A549 (cell line): ENCODE data around the gene IRGQ. TPM values are rescaled to one million over a fixed set of nuclear protein-coding genes. Genes with fewer than 3 reads are reported as not detected.

Source experiments
- ATAC-seq, 2 experiments: fragments of 200-7000 bp in 1 of 2; fragments of >200 bp in 1 of 2; cut with Nextera tagmentation in 1 of 2; cut with Tn5 transposase in 1 of 2; 3 replicates each; pipeline versions ENCODE4 v1.8.0 to v1.9.1; 2018 to 2020; ENCODE audit warnings: mild to moderate bottlenecking in 1 of 2, moderate library complexity in 1 of 2
- CTCF ChIA-PET: fragments of 300-600 bp; sonication (Branson Sonifier 250); formaldehyde crosslinking; extraction: SDS; loops from one replicate; lab custom pipeline; 2021; ENCODE audit warnings: antibody characterized with exemption, inconsistent platforms; lab: Yijun Ruan, JAX
- POLR2A ChIA-PET: fragments of 350-600 bp; formaldehyde crosslinking; extraction: SDS; loops from one replicate; lab custom pipeline; 2021; ENCODE audit warnings: antibody characterized with exemption, inconsistent platforms; lab: Yijun Ruan, JAX
- DNase-seq, 2 experiments: peaks; one replicate each; pipeline versions ENCODE4 v3.0.0 to v3.0.0-alpha.2; 2011 to 2016; ENCODE audit warnings: low read depth in 1 of 2, low spot score in 1 of 2
- FAIRE-seq: peaks from 2 replicates; lab custom pipeline; 2011; peaks lifted over from hg19 to GRCh38; lab: Jason Lieb, UNC
- H3K27ac ChIP-seq, 2 experiments: fragments of >200 bp; sonication (Bioruptor Twin); formaldehyde crosslinking; 3 replicates each; pipeline ENCODE4 v1.5.1; 2016 to 2017
- H3K4me1 ChIP-seq: fragments of >200 bp; sonication (Bioruptor Twin); formaldehyde crosslinking; 3 replicates; pipeline ENCODE4 v1.6.1; 2016
- H3K4me2 ChIP-seq: fragments of >200 bp; sonication (Bioruptor Twin); formaldehyde crosslinking; 3 replicates; pipeline ENCODE4 v1.6.1; 2016
- H3K4me3 ChIP-seq: fragments of >200 bp; sonication (Bioruptor Twin); formaldehyde crosslinking; 3 replicates; pipeline ENCODE4 v1.5.1; 2016
- H3K9me3 ChIP-seq: fragments of >200 bp; sonication (Bioruptor Twin); formaldehyde crosslinking; 3 replicates; pipeline ENCODE4 v1.6.1; 2016
- CEBPB ChIP-seq, 2 experiments: fragments of >200 bp in 1 of 2; sonication (Bioruptor Twin) in 1 of 2; formaldehyde crosslinking in 1 of 2; IDR thresholded peaks; 2 replicates each; pipeline ENCODE4 v1.6.1; 2012 to 2016
- CHD4 ChIP-seq: fragments of 200-600 bp; sonication (generic); IDR thresholded peaks from 2 replicates; pipeline ENCODE4 v1.6.1; 2016; ENCODE audit warnings: antibody characterized with exemption, mild to moderate bottlenecking, borderline replicate concordance
- FOSB ChIP-seq: fragments of 250-450 bp; sonication (Bioruptor Pico); IDR thresholded peaks from 2 replicates; pipeline ENCODE4 v1.5.0; 2020; ENCODE audit warnings: mild to moderate bottlenecking, moderate library complexity
- NFE2L2 ChIP-seq: fragments of 150-350 bp; conservative IDR thresholded peaks from 2 replicates; pipeline ENCODE4 v1.6.1; 2014; ENCODE audit warnings: low read length
- PHF8 ChIP-seq: fragments of 200-600 bp; sonication (generic); IDR thresholded peaks from 2 replicates; pipeline ENCODE4 v1.6.1; 2016; ENCODE audit warnings: low read depth, mild to moderate bottlenecking, antibody characterized with exemption, moderate library complexity, borderline replicate concordance
- RAD21 ChIP-seq, 2 experiments: fragments of >200 bp in 1 of 2; sonication (Bioruptor Twin) in 1 of 2; formaldehyde crosslinking in 1 of 2; IDR thresholded peaks in 1 of 2; conservative IDR thresholded peaks in 1 of 2; 2 replicates in 1 of 2; 3 replicates in 1 of 2; pipeline ENCODE4 v1.6.1; 2012 to 2018; ENCODE audit warnings: inconsistent platforms in 1 of 2
- RCOR1 ChIP-seq: fragments of 150-350 bp; IDR thresholded peaks from 2 replicates; pipeline ENCODE4 v1.6.1; 2014; ENCODE audit warnings: antibody characterized with exemption, low read length, low read depth
- SMC3 ChIP-seq: fragments of >200 bp; sonication (Bioruptor Twin); formaldehyde crosslinking; IDR thresholded peaks from 3 replicates; pipeline ENCODE4 v1.6.1; 2018; ENCODE audit warnings: inconsistent platforms
- ZSCAN20 ChIP-seq: fragments of 250-450 bp; sonication (Bioruptor Pico); IDR thresholded peaks from 2 replicates; pipeline ENCODE4 v1.8.0; 2022; ENCODE audit warnings: mild to moderate bottlenecking, moderate library complexity
- WGBS: methylation state at CpG from one replicate; pipeline ENCODE4 v1.1.6; 2017; ENCODE audit errors: missing lambda C conversion rate; 5-methylcytosine and 5-hydroxymethylcytosine counted together
- polyA plus RNA-seq, 4 experiments: library from polyadenylated mRNA; depleted of rRNA in 3 of 4; stranded (reverse); fragments of >200 nt; fragmentation: RNase III in 1 of 4; extraction: RNeasy Plus Mini Kit Qiagen cat#74134 plus additional on column Dnase treatment in 1 of 4; gene quantifications; 2 replicates in 3 of 4; 3 replicates in 1 of 4; pipeline ENCODE4 v1.2.3, GENCODE V29; 2011 to 2017
- TF ChIP-seq, protein P1 (sequence below): fragments of 150-350 bp; IDR thresholded peaks from 2 replicates; pipeline ENCODE4 v1.6.1; 2014; ENCODE audit warnings: low read depth, mild to moderate bottlenecking, low read length
- TF ChIP-seq, protein P2 (sequence below): fragments of >200 bp; sonication (Bioruptor Twin); formaldehyde crosslinking; IDR thresholded peaks from 3 replicates; pipeline ENCODE4 v1.6.1; 2016
- TF ChIP-seq, protein P3 (sequence below): fragments of 450-650 bp; IDR thresholded peaks from 2 replicates; pipeline ENCODE4 v1.6.1; 2014; ENCODE audit warnings: antibody characterized with exemption
- TF ChIP-seq, protein P4 (sequence below): fragments of >200 bp; sonication (Bioruptor Twin); formaldehyde crosslinking; IDR thresholded peaks from 3 replicates; pipeline ENCODE4 v1.5.1; 2016
- TF ChIP-seq, protein P5 (sequence below): fragments of 250-450 bp; sonication (Bioruptor Pico); IDR thresholded peaks from 2 replicates; pipeline ENCODE4 v1.5.0; 2020; ENCODE audit warnings: low read depth, mild to moderate bottlenecking, moderate library complexity

IRGQ gene
- polyA plus RNA-seq, 2 of the 4 experiments (the other 2 are of a cell fraction), result 6.5 to 10.0 TPM

DNA sequence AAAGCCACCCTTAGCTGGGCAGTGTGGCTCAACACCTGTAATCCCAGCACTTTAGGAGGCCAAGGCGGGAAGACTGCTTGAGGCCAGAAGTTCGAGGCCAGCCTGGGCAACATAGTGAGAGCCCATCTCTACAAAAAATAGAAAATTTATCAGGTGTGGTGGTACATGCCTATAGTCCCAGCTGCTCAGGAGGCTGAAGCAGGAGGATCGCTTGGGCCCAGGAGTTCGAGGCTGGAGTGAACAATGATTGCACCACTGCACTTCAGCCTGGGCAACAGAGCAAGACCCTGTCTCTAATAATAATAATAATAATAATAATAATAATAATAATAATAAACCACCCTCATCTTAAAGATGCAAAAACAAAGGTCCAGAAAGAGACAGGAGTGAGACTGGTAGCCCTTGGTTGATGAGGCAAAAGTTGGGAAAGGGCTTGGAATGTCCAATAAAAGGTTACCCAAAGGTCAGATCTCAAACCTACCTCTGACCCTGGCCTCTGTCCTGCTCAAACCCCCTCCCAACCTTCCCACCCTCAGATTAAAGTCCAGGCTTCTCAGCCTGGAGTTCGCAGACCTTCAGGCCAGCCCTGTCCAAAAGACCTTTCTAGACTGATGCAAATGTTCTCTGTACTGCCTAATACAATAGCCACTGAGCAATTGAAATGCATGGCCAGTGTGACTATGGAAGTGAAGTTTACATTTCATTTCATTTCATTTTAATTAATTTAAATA lies 53.8 kb downstream of the IRGQ start:
- no peak for ATAC-seq
- no peak overlapping the region for H3K4me3 ChIP-seq
- TF ChIP-seq, protein P1, sequence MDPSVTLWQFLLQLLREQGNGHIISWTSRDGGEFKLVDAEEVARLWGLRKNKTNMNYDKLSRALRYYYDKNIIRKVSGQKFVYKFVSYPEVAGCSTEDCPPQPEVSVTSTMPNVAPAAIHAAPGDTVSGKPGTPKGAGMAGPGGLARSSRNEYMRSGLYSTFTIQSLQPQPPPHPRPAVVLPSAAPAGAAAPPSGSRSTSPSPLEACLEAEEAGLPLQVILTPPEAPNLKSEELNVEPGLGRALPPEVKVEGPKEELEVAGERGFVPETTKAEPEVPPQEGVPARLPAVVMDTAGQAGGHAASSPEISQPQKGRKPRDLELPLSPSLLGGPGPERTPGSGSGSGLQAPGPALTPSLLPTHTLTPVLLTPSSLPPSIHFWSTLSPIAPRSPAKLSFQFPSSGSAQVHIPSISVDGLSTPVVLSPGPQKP, result no peak
- TF ChIP-seq, protein P2, sequence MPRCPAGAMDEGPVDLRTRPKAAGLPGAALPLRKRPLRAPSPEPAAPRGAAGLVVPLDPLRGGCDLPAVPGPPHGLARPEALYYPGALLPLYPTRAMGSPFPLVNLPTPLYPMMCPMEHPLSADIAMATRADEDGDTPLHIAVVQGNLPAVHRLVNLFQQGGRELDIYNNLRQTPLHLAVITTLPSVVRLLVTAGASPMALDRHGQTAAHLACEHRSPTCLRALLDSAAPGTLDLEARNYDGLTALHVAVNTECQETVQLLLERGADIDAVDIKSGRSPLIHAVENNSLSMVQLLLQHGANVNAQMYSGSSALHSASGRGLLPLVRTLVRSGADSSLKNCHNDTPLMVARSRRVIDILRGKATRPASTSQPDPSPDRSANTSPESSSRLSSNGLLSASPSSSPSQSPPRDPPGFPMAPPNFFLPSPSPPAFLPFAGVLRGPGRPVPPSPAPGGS, result no peak
- TF ChIP-seq CEBPB (IDR thresholded peaks at IDR 0.05), result no peak
- TF ChIP-seq, all 56 proteins: peak for 0
- Histone ChIP-seq H3K9me3 (no peaks in the 10 kb centered on the region), H3K4me2 (no peak overlapping the region), H3K27ac (no peak overlapping the region), H3K4me1 (no peaks in the 10 kb centered on the region)
- DNase-seq (no peak), FAIRE-seq (no peak)
- POLR2A ChIA-PET, result no interaction called here
- 84% methylated on average over 5 of the region's 5 CpGs for WGBS
- CTCF ChIA-PET, result interaction anchor here (15.3 kb wide), 1 partner anchor 14 kb away, joined by 167 read pairs; no protein-coding TSS in a partner anchor

DNA sequence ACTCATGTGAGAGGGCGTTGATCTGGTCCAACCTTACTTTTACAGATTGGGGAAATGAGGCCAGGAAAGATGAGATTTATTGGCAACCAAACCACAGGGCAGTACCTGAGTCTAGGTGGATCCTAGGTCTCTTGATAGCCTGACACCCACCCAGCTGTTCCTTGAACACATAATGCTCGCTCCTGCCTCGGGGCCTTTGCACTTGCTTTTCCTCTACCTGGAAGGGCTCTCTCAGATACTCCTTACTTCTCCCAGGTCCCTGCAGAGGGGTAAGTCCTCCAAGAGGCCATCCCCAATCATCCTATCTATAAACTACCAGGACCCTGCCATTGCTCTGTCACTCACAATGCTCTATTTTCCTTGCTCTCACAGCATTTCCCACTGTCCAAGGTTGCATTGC lies 55.6 kb downstream of the IRGQ start:
- TF ChIP-seq RCOR1, result no peak
- Histone ChIP-seq H3K4me1 (no peaks in the 10 kb centered on the region), H3K27ac (no peak overlapping the region), H3K4me2 (no peak overlapping the region), H3K9me3 (no peaks in the 10 kb centered on the region), H3K4me3 (no peak overlapping the region)
- FAIRE-seq (no peak), ATAC-seq (no peak), DNase-seq (no peak)
- POLR2A ChIA-PET, result no interaction called here
- WGBS, result 62% methylated on average over 3 of the region's 3 CpGs
- CTCF ChIA-PET, result interaction anchor here (1.6 to 15.3 kb wide), 2 partner anchors 16 to 20 kb away, joined by 4 to 167 read pairs; no protein-coding TSS in a partner anchor

DNA sequence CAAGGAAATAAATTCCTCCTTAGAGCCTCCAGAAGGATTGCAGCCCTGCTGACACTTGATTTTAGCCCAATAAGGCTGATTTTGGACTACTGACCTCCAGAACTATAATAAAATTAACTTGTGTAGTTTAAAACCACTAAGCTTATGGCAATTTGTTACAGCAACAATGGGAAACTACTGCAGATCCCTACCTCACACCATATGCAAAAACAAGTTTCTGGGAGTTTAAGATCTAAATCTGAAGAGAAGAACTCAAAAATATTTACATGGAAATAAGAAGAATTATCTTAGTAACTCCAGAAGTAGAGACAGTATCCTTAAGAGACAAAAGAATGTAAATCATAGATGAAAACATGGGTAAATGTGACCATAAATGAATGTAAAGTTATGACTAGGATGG lies 57.0 kb downstream of the IRGQ start:
- ATAC-seq, result no peak
- DNase-seq, result no peak
- H3K4me1 ChIP-seq, result no peaks in the 10 kb centered on the region
- ChIA-PET CTCF (interaction anchor here (0.6 to 15.3 kb wide), 4 partner anchors 17 to 783 kb away, joined by 3 to 167 read pairs (median 3); no protein-coding TSS in a partner anchor), POLR2A (no interaction called here)
- FAIRE-seq, result peak; percentile 95
- TF ChIP-seq, protein P3, sequence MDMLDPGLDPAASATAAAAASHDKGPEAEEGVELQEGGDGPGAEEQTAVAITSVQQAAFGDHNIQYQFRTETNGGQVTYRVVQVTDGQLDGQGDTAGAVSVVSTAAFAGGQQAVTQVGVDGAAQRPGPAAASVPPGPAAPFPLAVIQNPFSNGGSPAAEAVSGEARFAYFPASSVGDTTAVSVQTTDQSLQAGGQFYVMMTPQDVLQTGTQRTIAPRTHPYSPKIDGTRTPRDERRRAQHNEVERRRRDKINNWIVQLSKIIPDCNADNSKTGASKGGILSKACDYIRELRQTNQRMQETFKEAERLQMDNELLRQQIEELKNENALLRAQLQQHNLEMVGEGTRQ, result no peak
- no peak for TF ChIP-seq NFE2L2
- no peak for TF ChIP-seq PHF8
- no peak overlapping the region for H3K4me2 ChIP-seq
- no peaks in the 10 kb centered on the region for H3K9me3 ChIP-seq
- no peak overlapping the region for H3K4me3 ChIP-seq
- no peak overlapping the region for H3K27ac ChIP-seq

DNA sequence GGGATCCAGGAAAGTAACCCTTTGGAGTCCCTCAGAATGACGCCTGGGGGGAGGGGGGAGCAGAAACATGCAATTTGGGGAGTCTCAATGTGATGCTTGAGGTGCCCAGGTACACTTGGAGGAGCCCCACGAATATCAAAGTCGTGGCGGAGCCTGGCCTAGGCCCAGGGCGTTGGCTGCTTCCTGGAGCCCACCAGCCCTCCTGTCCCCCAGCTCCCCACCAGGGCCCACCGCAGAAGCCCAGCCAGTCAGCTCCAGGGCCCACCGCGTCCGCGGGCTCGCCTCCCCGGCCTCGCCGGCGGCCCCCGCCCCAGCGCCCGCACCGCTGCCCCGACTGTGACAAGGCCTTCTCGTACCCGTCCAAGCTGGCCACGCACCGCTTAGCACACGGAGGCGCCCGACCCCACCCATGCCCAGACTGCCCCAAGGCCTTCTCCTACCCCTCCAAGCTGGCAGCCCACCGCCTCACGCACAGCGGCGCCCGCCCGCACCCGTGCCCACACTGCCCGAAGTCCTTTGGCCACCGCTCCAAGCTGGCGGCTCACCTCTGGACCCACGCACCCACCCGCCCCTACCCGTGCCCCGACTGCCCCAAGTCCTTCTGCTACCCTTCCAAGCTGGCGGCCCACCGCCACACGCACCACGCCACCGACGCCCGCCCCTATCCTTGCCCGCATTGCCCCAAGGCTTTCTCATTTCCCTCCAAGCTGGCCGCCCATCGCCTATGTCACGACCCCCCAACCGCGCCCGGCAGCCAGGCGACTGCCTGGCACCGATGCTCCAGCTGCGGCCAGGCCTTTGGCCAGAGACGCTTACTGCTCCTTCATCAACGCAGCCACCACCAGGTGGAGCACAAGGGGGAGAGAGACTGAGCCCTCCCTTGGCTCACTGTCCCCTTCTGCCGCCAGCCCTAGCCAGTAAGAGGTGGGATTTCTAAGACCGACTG lies 60.8 kb downstream of the IRGQ start:
- CTCF ChIA-PET, result interaction anchor here (0.6 to 15.3 kb wide), 26 partner anchors 11 to 402 kb away, joined by 3 to 167 read pairs (median 4); partner anchors contain the start of genes IRGQ, PINLYP, XRCC1 and ZNF576
- Histone ChIP-seq H3K4me3 (no peak overlapping the region), H3K27ac (no peak overlapping the region), H3K9me3 (no peaks in the 10 kb centered on the region), H3K4me1 (peaks cover 9% of the 10 kb centered on the region), H3K4me2 (no peak overlapping the region)
- POLR2A ChIA-PET, result no interaction called here
- TF ChIP-seq, protein P4, sequence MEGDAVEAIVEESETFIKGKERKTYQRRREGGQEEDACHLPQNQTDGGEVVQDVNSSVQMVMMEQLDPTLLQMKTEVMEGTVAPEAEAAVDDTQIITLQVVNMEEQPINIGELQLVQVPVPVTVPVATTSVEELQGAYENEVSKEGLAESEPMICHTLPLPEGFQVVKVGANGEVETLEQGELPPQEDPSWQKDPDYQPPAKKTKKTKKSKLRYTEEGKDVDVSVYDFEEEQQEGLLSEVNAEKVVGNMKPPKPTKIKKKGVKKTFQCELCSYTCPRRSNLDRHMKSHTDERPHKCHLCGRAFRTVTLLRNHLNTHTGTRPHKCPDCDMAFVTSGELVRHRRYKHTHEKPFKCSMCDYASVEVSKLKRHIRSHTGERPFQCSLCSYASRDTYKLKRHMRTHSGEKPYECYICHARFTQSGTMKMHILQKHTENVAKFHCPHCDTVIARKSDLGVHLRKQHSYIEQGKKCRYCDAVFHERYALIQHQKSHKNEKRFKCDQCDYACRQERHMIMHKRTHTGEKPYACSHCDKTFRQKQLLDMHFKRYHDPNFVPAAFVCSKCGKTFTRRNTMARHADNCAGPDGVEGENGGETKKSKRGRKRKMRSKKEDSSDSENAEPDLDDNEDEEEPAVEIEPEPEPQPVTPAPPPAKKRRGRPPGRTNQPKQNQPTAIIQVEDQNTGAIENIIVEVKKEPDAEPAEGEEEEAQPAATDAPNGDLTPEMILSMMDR, result peak; percentile 52
- peak; percentile 41 to 42; a peak in 1 of 5 replicates for TF ChIP-seq RAD21 (conservative IDR thresholded peaks at IDR 0.05 in 1 of 2, IDR thresholded peaks at IDR 0.05 in 1 of 2)
- no peak for TF ChIP-seq FOSB
- TF ChIP-seq, protein P5, sequence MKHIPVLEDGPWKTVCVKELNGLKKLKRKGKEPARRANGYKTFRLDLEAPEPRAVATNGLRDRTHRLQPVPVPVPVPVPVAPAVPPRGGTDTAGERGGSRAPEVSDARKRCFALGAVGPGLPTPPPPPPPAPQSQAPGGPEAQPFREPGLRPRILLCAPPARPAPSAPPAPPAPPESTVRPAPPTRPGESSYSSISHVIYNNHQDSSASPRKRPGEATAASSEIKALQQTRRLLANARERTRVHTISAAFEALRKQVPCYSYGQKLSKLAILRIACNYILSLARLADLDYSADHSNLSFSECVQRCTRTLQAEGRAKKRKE (CRISPR knock-in tag), result no peak
- TF ChIP-seq SMC3, result peak; percentile 54
- no peak for TF ChIP-seq CHD4
- no peak for TF ChIP-seq ZSCAN20 (CRISPR knock-in tag)
- no peak for FAIRE-seq
- WGBS, result 90% methylated on average over 55 of the region's 62 CpGs
- DNase-seq, result peak; percentile 59
- ATAC-seq, result peak in 1 of 2 experiments; percentile 11; a peak in 1 of 6 replicates
